UCSD-AML1 (cell line): ENCODE results near the gene DISC1.

Experiments used
- DNase-seq: peaks from one replicate; lab custom pipeline; 2025; ENCODE audit not compliant: unreplicated experiment; lab: John Stamatoyannopoulos, UW

DISC1 gene

GRCh38 chr1:231806623-231807495 lies 180.3 kb downstream of the DISC1 start:
- DNase-seq: peak; percentile 69

- DNase-seq: no peak
Measured at GRCh38 chr1:231807541-231807940, 181.0 kb downstream of the DISC1 start.

DNA sequence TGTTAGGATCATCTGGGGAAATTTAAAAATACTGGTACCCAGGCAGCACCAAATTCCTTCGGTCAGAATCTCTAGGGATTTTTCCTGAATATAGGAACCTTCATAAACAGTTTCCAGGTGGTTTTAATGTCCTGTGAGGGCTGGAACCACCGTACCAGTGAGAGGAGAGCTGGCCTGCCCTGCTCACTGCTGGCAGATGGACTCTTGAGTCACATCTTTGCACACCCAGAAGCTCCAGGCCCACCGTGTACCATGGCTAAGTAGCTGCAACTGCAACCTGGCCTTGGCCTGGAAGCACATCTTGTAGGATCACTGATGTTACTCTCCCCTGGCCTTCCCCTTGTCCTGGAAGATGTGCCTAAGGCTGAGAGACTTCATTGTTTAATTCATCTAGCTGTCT lies 181.5 kb downstream of the DISC1 start:
- no peak for DNase-seq

DNA sequence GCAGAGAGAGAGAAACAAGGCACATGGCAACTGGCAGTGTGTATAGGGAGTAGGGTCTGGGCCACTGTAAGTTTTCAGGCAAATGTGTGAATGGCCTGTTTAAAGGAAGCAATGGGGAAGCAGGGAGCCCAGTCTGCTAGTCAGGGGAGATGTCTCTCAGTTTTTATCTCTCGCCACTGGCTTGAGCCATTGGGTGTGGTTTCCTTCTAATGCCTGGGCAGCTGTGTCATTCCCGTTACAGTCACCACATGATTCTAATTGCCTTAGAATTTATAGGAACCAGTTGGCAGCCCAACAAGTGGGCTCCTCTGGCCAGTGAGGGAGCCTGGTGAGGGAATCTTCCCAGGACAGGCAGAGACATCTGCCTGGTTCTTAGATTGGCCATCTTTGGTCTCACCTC lies 182.4 kb downstream of the DISC1 start:
- DNase-seq: peak; percentile 26

DNA sequence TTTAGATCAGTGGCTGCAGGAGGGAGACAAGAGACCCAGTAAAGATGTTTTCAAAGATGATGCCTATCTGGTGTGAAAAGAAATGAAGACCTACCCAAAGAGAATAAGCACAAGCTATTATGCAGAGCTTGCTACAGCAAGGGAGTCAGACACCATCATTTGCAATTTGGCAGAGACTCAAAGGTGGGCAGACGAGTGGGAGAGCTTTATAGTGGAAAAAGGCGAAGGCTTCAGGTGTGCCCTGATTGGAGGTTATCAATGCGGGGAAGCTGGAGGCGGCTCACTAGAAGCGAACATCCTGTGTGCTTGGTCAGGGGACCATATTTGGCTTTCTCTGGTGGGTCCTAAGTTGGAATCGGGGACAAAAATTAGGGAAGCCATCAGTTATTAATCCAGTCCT lies 183.8 kb downstream of the DISC1 start:
- no peak for DNase-seq

DNA sequence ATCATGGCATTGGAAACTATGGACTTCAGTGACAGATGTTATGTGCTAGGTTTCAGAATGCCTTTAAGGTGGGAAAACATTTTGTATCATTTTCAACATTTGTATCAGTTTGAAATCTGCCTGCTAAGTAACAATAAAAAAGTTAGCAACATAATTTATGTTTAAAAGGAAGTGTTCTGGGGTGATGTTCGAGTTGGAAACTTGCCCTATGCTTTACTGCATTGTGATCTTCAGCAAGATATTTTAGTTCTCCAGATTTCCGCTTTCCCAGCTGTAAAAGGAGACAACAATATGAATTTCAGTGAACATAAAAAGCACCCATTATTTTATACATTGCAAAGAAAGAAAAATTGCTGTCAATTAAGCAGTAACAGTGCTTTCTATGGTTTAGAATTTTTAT lies 187.4 kb downstream of the DISC1 start:
- no peak for DNase-seq

DNA sequence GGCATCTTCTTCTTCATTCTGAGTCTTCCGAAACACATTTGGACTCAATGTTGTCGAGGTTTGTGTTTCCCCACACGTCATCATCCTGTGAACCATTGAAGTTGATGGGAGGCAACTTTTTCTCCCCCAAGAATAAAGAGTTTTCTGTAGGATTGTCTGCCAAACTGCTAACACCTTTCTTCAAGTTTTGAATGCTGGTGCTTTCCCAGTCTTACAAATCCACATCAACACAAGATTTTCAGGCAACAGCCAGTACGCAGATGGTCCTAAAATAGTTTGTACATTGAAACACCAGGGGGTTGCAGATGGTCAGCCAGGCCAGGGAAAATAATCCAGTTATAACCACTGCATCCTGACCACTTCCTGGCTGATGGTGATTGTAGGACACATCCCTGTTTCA lies 187.9 kb downstream of the DISC1 start:
- DNase-seq: no peak

DNA sequence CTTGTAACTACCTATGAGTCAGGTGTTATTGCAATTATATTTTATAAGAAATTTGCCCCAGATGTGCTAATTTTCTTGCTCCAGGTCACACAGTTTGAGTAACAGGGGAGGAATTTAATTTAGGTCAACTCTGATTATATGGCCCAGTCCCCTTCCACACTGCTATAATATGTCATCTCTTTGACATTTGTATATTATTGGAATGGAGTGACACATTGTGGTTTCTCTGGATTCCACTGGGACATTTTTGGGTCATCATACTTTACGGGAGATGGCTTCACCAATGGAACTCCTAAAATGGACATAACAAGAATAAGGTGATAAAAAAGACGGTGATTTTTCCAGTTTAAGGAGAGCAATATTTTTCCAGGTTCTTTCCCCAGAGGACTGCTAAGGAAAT lies 191.2 kb downstream of the DISC1 start:
- DNase-seq: no peak

DNA sequence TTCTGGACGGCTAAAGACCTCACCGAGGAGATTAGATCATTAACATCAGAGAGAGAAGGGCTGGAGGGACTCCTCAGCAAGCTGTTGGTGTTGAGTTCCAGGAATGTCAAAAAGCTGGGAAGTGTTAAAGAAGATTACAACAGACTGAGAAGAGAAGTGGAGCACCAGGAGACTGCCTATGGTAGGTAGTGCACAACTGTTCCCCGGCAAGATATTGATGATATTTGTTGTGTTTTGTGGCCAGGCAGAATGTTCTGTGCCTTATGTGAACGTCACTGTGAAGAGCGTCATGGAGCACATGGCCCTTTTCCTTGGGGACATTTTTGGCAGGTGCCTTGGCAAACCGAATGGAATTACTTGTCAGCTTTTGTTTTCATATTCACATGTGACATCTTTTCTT lies 191.7 kb downstream of the DISC1 start:
- no peak for DNase-seq

DNA sequence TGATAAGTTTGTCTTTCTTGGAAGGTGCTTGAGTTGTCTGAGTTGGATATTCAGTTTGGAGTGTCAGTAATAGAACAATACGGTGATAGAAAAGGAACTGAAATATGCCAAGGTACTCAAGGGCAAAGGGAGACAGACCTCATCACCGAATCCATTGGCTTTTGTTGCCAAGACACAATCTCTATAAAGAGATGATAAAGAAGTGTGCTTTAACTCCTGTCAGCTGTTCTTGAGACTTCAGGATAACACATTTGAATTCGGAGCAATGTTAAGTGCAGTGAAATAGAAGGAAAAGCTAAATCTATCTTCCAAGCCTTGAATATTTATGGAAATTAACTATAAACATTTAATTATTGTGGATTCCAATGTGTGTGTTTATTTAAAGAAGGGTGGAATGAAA lies 194.7 kb downstream of the DISC1 start:
- no peak for DNase-seq

DNA sequence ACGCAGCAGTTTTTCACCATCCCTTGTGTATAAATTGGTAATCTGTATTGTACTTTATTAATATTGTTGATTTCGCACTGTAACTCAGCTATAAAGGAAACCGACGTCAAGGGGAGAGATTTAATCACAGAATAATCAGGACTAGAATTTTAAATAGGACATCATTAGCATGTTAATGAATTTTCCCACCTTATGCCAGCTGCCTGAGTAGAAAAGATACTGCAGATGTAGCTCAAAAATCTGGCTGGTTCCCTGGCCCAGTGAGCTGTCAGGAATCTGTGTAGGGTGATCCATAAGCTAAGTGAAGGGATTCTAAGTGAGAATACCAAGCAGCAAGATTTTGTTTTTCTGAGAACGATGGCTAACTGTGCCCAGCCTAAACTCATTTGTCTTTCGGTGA lies 195.5 kb downstream of the DISC1 start:
- no peak for DNase-seq

- no peak for DNase-seq
Measured at GRCh38 chr1:231826566-231826965, 200.0 kb downstream of the DISC1 start.

DNA sequence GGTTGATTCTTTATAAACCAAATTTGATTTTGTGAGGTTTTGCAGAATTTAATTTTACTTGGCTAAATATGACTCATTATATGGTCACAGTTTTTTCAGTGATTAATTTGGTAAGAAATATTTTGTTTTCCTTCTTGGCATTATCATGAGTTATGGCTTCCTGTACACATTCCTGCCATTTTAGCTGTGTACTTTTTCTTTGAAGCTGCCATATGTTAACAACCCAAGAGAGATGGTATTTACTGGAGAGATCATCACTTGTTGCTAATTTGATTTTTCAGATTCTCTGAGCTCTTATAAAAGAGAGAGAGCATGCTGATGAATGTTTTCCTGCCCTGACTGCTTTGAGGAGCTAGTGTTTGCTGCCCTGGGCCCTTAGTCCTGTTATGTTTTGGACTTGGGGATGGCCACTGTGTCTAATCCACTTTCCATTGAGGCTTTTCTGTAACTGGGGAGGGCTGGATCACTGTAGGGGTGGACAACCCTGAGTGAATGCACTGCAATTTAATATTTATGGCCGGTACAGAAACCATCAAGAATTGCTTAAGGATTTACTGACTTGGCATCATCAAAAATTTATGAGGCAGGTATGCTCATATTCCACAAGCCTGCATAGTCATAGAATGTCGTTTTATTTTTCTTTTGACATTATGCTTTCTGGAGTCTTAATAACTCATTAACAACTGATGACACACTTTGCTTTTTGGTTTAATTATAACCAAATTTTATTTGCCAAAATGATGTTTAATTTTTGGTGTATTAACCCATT lies 200.9 kb downstream of the DISC1 start:
- DNase-seq: no peak

GRCh38 chr1:231828182-231828920 lies 201.8 kb downstream of the DISC1 start:
- DNase-seq: no peak

- DNase-seq: no peak
Measured at GRCh38 chr1:231829332-231829731, 202.7 kb downstream of the DISC1 start.

GRCh38 chr1:231836227-231836893 lies 209.8 kb downstream of the DISC1 start:
- no peak for DNase-seq

DNA sequence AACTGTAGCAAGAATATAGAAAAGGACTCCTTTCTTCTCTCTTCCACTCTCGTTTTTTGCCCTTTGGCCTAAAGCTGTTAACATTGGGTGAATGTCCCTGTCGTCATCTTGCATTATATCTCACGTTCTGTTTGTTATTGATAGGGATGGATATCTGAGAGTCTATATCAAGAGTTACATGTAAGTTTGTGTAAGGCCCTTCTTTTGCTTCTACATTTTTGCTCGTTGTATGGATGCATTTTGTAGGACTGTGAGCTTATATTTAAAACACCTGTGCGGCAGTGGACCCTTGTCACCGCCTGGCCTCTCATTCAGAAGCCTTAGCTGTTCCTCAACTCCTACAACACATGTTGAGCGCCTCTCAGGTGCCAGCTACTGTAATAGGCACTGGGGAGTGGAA lies 211.9 kb downstream of the DISC1 start:
- no peak for DNase-seq

GRCh38 chr1:231839999-231840398 lies 213.4 kb downstream of the DISC1 start:
- no peak for DNase-seq

DNA sequence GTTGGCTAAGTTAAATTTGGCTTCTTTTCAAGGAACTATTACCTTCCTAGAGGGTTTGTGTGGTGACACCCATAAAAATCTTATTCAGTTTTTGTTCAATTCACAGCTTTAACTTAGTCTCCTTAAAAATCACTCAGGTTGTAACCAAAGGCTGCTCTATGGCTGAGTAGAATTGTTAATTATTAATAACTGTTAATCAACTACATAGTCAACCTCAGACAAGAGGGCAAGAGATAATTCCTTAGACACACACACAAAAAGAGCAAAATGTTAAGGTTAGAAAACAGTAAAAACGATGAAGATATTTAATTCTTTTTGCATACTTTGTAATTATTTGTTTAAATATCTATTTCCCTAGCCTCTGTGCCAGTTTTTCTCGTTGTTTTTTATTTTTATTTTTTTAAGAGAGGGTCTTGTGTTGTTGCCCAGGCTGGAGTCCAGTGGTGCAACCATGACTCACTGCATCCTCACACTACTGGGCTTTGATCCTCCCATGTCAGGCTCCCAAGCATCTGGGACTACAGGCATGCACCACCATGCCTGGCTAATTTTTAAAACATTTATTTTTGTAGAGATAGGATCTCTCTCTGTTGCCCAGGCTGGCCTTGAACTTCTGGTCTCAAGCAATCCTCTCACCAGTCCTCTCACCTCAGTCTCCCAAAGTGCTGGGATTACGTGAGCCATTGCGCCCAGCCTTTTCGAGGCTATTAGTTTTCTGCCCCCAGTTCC lies 215.2 kb downstream of the DISC1 start:
- no peak for DNase-seq

DNA sequence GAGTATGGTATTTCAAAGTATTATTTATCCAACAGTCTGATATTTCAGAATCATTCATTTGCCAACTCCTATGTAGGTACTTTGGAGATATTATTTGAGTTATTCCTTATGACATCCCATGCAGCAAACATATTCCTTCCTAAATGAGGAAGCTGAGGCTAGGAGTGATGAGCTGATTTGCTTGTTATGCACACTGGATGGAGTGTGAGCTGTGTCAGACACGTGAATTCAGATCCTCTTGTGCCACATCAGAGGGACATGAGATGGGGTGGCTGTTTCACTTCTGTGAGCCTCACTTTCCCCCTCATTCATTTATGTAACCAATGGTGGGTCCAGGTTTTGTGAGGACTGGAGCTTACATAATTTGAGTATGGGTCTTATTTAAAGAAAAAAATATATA lies 215.9 kb downstream of the DISC1 start:
- no peak for DNase-seq
